Measurements from ENCODE around the gene CDK14.

Gene CDK14

DNA sequence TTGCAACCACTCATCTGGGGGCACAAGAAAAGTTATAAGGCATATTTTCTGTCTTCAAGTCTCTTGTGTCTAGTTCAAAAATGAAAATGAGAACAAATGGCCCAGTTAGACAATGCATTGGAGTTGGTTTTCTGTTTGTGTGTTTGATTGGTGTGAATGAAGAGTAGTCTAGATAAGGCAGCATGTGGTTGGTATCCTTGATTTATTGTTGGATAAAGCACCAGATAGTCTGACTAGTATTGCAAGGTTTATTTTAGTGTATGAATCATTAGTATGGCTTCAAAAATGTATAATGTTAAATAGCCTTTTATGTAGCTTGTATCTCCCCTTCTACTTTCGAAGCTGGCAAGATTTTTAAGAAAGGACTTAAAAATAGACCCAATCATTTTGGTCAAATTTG lies 237.3 kb downstream of the CDK14 start:
- Histone ChIP-seq H3K4me3 (ENCODE audit: low read depth, low read length) (no peak overlapping the region), H3K27me3 (no peaks in the 10 kb centered on the region), H3K36me3 (no peaks in the 10 kb centered on the region), H3K4me1 (no peaks in the 10 kb centered on the region), H3K9me3 (no peaks in the 10 kb centered on the region)
- TF ChIP-seq, protein P1, sequence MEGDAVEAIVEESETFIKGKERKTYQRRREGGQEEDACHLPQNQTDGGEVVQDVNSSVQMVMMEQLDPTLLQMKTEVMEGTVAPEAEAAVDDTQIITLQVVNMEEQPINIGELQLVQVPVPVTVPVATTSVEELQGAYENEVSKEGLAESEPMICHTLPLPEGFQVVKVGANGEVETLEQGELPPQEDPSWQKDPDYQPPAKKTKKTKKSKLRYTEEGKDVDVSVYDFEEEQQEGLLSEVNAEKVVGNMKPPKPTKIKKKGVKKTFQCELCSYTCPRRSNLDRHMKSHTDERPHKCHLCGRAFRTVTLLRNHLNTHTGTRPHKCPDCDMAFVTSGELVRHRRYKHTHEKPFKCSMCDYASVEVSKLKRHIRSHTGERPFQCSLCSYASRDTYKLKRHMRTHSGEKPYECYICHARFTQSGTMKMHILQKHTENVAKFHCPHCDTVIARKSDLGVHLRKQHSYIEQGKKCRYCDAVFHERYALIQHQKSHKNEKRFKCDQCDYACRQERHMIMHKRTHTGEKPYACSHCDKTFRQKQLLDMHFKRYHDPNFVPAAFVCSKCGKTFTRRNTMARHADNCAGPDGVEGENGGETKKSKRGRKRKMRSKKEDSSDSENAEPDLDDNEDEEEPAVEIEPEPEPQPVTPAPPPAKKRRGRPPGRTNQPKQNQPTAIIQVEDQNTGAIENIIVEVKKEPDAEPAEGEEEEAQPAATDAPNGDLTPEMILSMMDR (IDR thresholded peaks at IDR 0.05; ENCODE audit: low read depth, low read length): no peak
- no peak for DNase-seq

DNA sequence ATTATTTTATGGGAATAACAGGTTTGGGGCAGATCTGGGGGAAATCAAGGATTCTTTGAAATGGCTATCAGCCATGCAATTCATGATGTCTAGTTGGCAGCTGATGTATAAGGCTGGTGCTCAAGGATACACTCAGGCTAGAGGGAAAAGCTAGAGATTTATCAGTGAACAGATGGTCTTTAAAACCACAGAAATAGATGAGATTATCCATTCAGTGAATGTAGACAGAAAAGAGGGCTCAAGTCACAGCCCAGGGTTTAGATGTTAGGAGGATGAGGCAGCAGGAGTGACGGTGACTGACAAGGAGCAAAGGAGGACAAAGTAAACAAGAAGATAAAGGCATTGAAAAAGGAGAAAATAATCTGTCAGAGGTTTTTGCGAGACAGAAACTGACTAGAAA lies 238.7 kb downstream of the CDK14 start:
- Histone ChIP-seq H3K36me3 (no peaks in the 10 kb centered on the region), H3K4me3 (ENCODE audit: low read depth, low read length) (no peak overlapping the region), H3K27me3 (no peaks in the 10 kb centered on the region), H3K4me1 (no peaks in the 10 kb centered on the region), H3K9me3 (no peaks in the 10 kb centered on the region)
- TF ChIP-seq, protein P1 (IDR thresholded peaks at IDR 0.05; ENCODE audit: low read depth, low read length): no peak
- DNase-seq: no peak

DNA sequence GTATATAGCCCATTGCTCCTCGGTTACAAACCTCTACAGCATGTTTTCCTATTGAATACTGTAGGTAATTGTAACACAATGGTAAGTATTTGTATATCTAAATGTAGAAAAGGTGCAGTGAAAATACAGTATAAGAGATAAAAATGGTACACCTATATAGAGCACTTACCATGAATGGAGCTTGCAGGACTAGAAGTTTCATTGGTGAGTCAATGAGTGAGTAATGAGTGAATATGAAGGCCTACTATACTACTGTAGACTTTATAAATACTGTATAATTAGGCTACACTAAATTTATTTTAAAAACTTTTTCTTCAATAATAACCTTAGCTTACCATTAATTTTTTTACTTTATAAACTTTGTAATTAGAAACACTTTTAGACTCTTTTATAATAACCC lies 239.7 kb downstream of the CDK14 start:
- H3K27me3 ChIP-seq: no peaks in the 10 kb centered on the region
- no peaks in the 10 kb centered on the region for H3K36me3 ChIP-seq
- no peaks in the 10 kb centered on the region for H3K4me1 ChIP-seq
- no peak for DNase-seq
- H3K9me3 ChIP-seq: no peaks in the 10 kb centered on the region
- no peak overlapping the region for H3K4me3 ChIP-seq (ENCODE audit: low read depth, low read length)
- TF ChIP-seq, protein P1 (IDR thresholded peaks at IDR 0.05; ENCODE audit: low read depth, low read length): no peak

DNA sequence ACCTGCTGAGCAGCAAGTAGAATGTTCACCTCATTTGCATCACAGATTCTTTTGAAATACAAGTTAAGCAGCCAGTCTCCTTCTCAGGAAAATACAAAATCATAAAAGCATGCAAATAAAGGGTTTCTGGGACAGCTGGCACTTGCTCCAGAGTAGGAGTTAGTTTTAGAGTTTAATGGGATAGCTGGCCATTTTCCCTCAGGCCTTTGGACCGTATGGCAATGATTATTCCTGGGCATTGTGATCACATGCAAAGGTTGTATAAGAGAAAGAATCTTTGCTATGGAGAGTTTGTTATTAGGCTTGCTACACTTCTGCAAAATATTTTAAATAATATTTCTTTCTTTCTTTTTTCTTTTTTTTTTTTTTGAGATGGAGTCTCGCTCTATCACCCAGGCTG lies 240.8 kb downstream of the CDK14 start:
- no peaks in the 10 kb centered on the region for H3K9me3 ChIP-seq
- DNase-seq: no peak
- TF ChIP-seq, protein P1 (IDR thresholded peaks at IDR 0.05; ENCODE audit: low read depth, low read length): no peak
- H3K4me1 ChIP-seq: no peaks in the 10 kb centered on the region
- no peak overlapping the region for H3K4me3 ChIP-seq (ENCODE audit: low read depth, low read length)
- no peaks in the 10 kb centered on the region for H3K27me3 ChIP-seq
- H3K36me3 ChIP-seq: no peaks in the 10 kb centered on the region

DNA sequence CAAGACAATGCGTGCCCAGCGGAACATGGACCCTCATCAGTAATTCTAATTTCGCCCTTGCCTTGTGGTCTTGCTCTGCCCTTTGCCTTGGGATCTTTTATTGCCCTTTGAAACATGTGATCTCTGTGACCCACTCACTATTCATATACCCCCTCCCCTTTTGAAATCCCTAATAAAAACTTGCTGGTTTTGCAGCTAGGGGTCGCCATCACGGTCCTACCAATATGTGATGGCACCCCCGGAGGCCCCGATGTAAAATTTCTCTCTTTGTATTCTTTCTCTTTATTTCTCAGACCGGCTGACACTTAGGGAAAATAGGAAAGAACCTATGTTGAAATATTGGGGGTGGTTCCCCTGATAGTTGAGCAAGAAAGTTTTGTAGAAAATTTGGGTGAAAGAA lies 242.7 kb downstream of the CDK14 start:
- H3K27me3 ChIP-seq: no peaks in the 10 kb centered on the region
- no peaks in the 10 kb centered on the region for H3K4me1 ChIP-seq
- H3K36me3 ChIP-seq: no peaks in the 10 kb centered on the region
- TF ChIP-seq, protein P1 (IDR thresholded peaks at IDR 0.05; ENCODE audit: low read depth, low read length): no peak
- H3K9me3 ChIP-seq: no peaks in the 10 kb centered on the region
- no peak overlapping the region for H3K4me3 ChIP-seq (ENCODE audit: low read depth, low read length)
- no peak for DNase-seq

DNA sequence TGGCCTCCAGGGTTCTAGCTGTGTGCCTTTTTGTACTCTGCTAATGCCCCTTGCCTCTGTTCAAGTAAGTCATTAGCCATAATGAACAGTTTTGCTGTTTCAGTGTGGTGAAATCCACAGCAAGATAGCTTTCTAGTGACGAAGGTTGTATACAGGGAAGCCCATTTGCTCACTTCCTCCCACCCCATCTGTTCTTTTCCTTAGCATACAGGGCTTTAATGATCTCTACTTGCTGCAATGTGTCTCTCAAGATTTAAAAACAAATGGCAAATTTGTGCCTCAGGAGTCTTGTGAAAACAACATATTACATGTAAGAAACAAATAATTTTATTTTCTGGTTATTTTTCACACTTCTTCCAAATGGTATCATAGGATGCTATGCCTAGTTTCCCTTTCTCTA lies 243.2 kb downstream of the CDK14 start:
- no peak overlapping the region for H3K4me3 ChIP-seq (ENCODE audit: low read depth, low read length)
- TF ChIP-seq, protein P1 (IDR thresholded peaks at IDR 0.05; ENCODE audit: low read depth, low read length): no peak
- no peaks in the 10 kb centered on the region for H3K9me3 ChIP-seq
- DNase-seq: no peak
- H3K36me3 ChIP-seq: no peaks in the 10 kb centered on the region
- no peaks in the 10 kb centered on the region for H3K4me1 ChIP-seq
- H3K27me3 ChIP-seq: no peaks in the 10 kb centered on the region

Measured in BE2C (cell line).